ENCODE results near the gene LIPC.

Gene LIPC

GRCh38 chr15:58492661-58493397 is 61.0 kb downstream of the LIPC start:
- TF ChIP-seq, protein P1, sequence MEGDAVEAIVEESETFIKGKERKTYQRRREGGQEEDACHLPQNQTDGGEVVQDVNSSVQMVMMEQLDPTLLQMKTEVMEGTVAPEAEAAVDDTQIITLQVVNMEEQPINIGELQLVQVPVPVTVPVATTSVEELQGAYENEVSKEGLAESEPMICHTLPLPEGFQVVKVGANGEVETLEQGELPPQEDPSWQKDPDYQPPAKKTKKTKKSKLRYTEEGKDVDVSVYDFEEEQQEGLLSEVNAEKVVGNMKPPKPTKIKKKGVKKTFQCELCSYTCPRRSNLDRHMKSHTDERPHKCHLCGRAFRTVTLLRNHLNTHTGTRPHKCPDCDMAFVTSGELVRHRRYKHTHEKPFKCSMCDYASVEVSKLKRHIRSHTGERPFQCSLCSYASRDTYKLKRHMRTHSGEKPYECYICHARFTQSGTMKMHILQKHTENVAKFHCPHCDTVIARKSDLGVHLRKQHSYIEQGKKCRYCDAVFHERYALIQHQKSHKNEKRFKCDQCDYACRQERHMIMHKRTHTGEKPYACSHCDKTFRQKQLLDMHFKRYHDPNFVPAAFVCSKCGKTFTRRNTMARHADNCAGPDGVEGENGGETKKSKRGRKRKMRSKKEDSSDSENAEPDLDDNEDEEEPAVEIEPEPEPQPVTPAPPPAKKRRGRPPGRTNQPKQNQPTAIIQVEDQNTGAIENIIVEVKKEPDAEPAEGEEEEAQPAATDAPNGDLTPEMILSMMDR (IDR thresholded peaks at IDR 0.05; ENCODE audit: insufficient read depth, low read length, poor library complexity, severe bottlenecking): no peak
- TF ChIP-seq EZH2phosphoT487 (conservative IDR thresholded peaks at IDR 0.05; ENCODE audit: low read length): no peak

GRCh38 chr15:58494567-58494966 is 62.8 kb downstream of the LIPC start:
- TF ChIP-seq, protein P1 (IDR thresholded peaks at IDR 0.05; ENCODE audit: insufficient read depth, low read length, poor library complexity, severe bottlenecking): no peak
- TF ChIP-seq EZH2phosphoT487 (conservative IDR thresholded peaks at IDR 0.05; ENCODE audit: low read length): no peak
- H3K27me3 ChIP-seq (ENCODE audit: low read length): no peaks in the 10 kb centered on the region
- no peak overlapping the region for H3K9ac ChIP-seq (ENCODE audit: low read length)
- no peak overlapping the region for H3K4me2 ChIP-seq (ENCODE audit: low read depth, low read length, poor library complexity, severe bottlenecking)
- no peaks in the 10 kb centered on the region for H3F3A ChIP-seq (ENCODE audit: insufficient read depth)
- no peaks in the 10 kb centered on the region; the same call in 1 of the 2 replicates for H3K9me3 ChIP-seq (ENCODE audit: insufficient read depth, low read length)
- H3K27ac ChIP-seq (ENCODE audit: low read depth, low read length): no peak overlapping the region
- H3K4me3 ChIP-seq (ENCODE audit: insufficient read depth, low read length, poor library complexity, severe bottlenecking): no peak overlapping the region
- H3K9me2 ChIP-seq (replicated peaks; ENCODE audit: insufficient read depth, low read length): no peaks in the 10 kb centered on the region
- no peaks in the 10 kb centered on the region for H3K79me2 ChIP-seq (ENCODE audit: insufficient read depth, low read length)
- H4K20me1 ChIP-seq (ENCODE audit: low read depth, low read length): no peaks in the 10 kb centered on the region
- H3K36me3 ChIP-seq (ENCODE audit: low read length): no peaks in the 10 kb centered on the region
- no peak overlapping the region for H2AFZ ChIP-seq (ENCODE audit: low read depth, low read length, severe bottlenecking)

More at GRCh38 chr15:58492661-58493397, 61.0 kb downstream of the LIPC start:
- H3K36me3 ChIP-seq (ENCODE audit: low read length): no peaks in the 10 kb centered on the region
- H3K79me2 ChIP-seq (ENCODE audit: insufficient read depth, low read length): no peaks in the 10 kb centered on the region
- H3K4me3 ChIP-seq (ENCODE audit: insufficient read depth, low read length, poor library complexity, severe bottlenecking): no peak overlapping the region
- no peaks in the 10 kb centered on the region for H3K9me2 ChIP-seq (replicated peaks; ENCODE audit: insufficient read depth, low read length)
- no peaks in the 10 kb centered on the region; the same call in 1 of the 2 replicates for H3K9me3 ChIP-seq (ENCODE audit: insufficient read depth, low read length)
- H4K20me1 ChIP-seq (ENCODE audit: low read depth, low read length): no peaks in the 10 kb centered on the region
- H3K9ac ChIP-seq (ENCODE audit: low read length): no peak overlapping the region
- H2AFZ ChIP-seq (ENCODE audit: low read depth, low read length, severe bottlenecking): no peak overlapping the region
- no peaks in the 10 kb centered on the region for H3K27me3 ChIP-seq (ENCODE audit: low read length)
- no peak overlapping the region for H3K27ac ChIP-seq (ENCODE audit: low read depth, low read length)
- no peaks in the 10 kb centered on the region for H3F3A ChIP-seq (ENCODE audit: insufficient read depth)
- H3K4me2 ChIP-seq (ENCODE audit: low read depth, low read length, poor library complexity, severe bottlenecking): no peak overlapping the region

- H3K27ac ChIP-seq (ENCODE audit: low read depth, low read length): no peak overlapping the region
These were observed 64.2 kb downstream of the LIPC start for GRCh38 chr15:58495891-58496408.

More at GRCh38 chr15:58495891-58496408, 64.2 kb downstream of the LIPC start:
- H3K9me2 ChIP-seq (replicated peaks; ENCODE audit: insufficient read depth, low read length): no peaks in the 10 kb centered on the region
- no peak overlapping the region for H3K4me3 ChIP-seq (ENCODE audit: insufficient read depth, low read length, poor library complexity, severe bottlenecking)
- H3F3A ChIP-seq (ENCODE audit: insufficient read depth): no peaks in the 10 kb centered on the region
- no peak overlapping the region for H3K4me2 ChIP-seq (ENCODE audit: low read depth, low read length, poor library complexity, severe bottlenecking)
- H3K9me3 ChIP-seq (ENCODE audit: insufficient read depth, low read length): no peaks in the 10 kb centered on the region
- TF ChIP-seq EZH2phosphoT487 (conservative IDR thresholded peaks at IDR 0.05; ENCODE audit: low read length): no peak
- TF ChIP-seq, protein P1 (IDR thresholded peaks at IDR 0.05; ENCODE audit: insufficient read depth, low read length, poor library complexity, severe bottlenecking): no peak
- no peak overlapping the region for H3K9ac ChIP-seq (ENCODE audit: low read length)
- H3K79me2 ChIP-seq (ENCODE audit: insufficient read depth, low read length): no peaks in the 10 kb centered on the region
- no peaks in the 10 kb centered on the region for H4K20me1 ChIP-seq (ENCODE audit: low read depth, low read length)
- no peak overlapping the region for H2AFZ ChIP-seq (ENCODE audit: low read depth, low read length, severe bottlenecking)
- H3K27me3 ChIP-seq (ENCODE audit: low read length): no peaks in the 10 kb centered on the region
- H3K36me3 ChIP-seq (ENCODE audit: low read length): no peaks in the 10 kb centered on the region
